Epidermal melanocyte (primary cell): ENCODE data around the gene CRADD.
"Not testable (repeated sequence)": the region's sequence is repeated elsewhere in the genome, so short reads cannot be mapped to it uniquely, and the experiment has no call there.

ENCODE experiments used
- DNase-seq: peaks from one replicate; pipeline ENCODE4 v3.0.0; 2011; ENCODE audit warnings: low spot score; ENCODE audit not compliant: insufficient read length

Gene CRADD

GRCh38 chr12:93868771-93869170 is 191.6 kb downstream of the CRADD start:
- no peak for DNase-seq

DNA sequence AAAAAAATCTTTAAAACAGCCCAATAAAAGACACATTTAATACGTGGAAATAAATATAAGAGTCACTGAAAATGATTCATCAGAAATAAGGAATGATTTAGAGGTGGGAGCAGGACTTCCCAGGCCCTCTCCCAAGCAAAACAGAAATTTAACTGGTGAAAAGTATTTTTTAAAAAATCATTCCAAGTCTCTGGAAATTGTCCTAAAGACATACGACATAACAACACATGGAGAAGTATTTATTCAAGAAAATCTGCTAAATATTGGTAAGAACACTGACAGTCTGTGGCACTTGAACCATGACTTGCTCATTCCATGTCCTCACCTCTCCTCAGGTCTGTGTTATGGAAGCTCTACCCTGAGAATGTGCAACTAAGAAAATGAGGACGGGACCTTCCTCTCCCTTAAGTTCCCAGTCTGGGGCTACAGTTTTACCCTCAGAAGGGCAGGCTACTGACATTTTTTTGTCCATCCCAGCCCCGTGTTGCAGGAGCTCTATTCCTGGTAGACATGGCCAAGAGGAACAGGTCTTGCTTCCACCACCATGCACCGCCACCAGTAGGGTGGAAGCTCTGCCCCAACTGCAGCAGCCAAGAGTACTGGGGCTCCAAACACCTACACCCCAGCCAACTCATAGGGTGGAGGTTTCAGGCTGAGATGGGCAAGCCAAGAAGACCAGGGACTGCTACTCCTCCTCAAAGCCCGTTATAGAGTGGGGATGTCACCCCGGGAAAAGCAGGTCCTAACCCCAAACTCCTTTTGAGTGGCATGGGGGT is 193.0 kb downstream of the CRADD start:
- no peak for DNase-seq

- DNase-seq = not testable (repeated sequence)
Measured at GRCh38 chr12:93871566-93871965, 194.4 kb downstream of the CRADD start.

DNA sequence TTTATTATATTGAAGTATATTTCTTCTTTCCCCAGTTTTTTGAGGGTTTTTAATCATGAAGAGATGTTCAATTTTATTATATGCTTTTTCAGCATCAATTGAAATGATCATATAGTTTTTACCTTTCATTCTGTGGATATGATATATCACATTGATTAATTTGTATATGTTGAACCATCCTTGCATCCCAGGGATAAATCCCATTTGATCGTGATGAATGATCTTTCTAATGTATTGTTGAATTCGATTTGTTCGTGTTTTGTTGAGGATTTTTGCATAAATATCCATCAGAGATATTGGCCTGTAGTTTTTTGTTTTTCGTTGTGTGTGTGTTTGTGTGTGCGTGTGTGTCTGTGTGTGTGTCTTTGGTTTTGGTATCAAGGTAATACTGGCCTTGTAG is 196.4 kb downstream of the CRADD start:
- DNase-seq = no peak

GRCh38 chr12:93875157-93875556 is 198.0 kb downstream of the CRADD start:
- no peak for DNase-seq

DNA sequence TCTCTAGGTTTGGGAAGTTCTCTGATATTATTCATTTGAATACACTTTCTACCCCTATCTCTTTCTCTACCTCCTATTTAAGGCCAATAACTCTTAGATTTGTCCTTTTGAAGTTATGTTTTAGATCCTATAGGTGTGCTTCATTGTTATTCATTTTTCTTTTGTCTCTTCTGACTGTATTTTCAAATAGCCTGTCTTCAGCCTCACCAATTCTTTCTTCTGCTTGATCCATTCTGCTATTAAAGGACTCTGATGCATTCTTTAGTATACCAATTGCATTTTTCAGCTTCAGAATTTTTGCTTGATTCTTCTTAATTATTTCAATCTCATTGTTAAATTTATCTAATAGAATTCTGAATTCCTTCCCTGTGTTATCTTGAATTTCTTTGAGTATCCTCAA is 199.2 kb downstream of the CRADD start:
- DNase-seq = no peak

DNA sequence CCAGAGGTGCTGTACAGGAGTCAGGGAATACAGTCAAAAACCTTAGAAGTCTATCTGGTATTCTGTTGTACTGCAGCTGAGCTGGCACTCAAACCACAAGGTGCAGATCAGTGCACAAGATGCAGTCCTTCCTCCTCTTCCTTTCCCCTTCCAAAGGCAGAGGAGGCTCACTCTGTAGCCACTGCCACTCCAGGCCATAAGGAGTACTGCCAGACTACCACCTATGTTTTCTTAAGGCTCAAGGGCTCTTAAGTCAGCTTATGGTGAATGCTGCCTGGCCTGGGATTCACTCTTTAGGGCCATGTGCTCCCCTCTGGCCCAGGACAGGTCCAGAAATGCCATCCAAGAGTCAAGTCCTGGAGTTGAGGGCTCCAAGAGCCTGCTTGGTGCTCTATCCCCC is 200.3 kb downstream of the CRADD start:
- DNase-seq = no peak

- no peak for DNase-seq
Measured at GRCh38 chr12:93879476-93880421, 202.6 kb downstream of the CRADD start.

DNA sequence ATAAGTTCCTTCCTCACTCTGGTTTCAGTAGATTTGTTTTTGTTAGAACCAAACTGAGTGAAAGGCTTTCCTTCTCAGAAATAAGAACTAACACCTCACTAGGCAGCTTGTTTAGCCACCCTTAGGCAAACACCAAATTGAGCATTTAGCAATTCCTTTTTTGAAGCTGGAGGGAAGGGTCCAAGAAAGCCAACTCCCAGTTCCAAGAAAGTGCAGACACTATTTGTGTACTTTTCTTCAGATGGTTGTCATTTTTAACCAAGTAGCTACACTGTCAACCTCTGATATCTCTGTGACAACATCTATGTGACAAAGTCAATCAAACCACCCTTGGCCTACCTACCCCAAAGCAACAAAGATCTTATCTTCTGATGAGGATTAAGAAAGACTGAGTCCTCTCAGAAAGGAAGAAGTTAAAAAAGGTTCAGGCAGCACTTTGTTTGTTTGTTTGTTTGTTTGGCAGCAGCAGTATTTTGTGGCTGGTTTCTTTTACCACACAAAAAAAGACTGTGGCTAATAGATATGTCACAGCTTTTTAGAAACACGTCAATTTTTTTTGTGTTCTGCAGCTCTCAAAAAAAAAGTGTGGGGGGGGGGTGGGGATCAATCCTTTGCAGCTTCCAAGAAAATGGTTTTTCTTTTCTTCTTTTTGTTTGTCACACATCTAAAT is 203.8 kb downstream of the CRADD start:
- DNase-seq = no peak

GRCh38 chr12:93882763-93883162 is 205.6 kb downstream of the CRADD start:
- DNase-seq = no peak

GRCh38 chr12:93883436-93884154 is 206.4 kb downstream of the CRADD start:
- no peak for DNase-seq

DNA sequence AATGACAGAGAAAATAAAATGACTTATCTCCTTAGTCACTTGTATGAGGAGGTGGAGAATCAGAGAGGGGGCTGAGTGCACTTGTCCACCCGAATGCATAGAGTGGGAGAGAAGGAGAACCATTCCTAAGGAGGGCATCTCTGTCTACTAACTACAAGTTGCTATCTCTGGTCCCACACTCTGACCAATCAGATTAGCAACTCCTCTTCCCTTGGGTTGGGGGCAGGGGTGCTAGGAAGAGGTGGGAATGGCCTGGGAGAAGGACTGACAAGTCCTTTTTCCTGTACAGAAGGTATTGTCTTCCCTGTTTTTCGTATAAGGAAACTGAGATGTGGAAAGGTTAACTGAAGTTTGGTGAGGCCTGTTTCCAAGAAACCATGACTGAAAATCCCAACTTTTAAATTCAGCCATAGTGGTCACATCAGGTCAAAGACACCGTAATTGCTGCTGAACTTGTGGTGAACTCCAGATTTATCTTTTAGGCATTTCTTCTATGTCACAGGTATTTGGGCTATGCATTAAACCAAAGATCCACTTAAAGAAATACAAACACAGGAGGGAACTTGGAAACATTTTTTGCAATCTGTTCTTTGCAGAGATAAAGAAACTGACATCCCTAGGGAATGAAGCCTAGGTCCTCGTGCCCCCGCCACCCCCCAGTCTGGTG is 207.8 kb downstream of the CRADD start:
- no peak for DNase-seq

- not testable (repeated sequence) for DNase-seq
Measured at GRCh38 chr12:93885973-93886532, 208.9 kb downstream of the CRADD start.

- no peak for DNase-seq
Measured at GRCh38 chr12:93886533-93887511, 209.6 kb downstream of the CRADD start.

- no peak for DNase-seq
Measured at GRCh38 chr12:93888964-93889363, 211.8 kb downstream of the CRADD start.

- DNase-seq = no peak
Measured at GRCh38 chr12:93889516-93890212, 212.5 kb downstream of the CRADD start.

DNA sequence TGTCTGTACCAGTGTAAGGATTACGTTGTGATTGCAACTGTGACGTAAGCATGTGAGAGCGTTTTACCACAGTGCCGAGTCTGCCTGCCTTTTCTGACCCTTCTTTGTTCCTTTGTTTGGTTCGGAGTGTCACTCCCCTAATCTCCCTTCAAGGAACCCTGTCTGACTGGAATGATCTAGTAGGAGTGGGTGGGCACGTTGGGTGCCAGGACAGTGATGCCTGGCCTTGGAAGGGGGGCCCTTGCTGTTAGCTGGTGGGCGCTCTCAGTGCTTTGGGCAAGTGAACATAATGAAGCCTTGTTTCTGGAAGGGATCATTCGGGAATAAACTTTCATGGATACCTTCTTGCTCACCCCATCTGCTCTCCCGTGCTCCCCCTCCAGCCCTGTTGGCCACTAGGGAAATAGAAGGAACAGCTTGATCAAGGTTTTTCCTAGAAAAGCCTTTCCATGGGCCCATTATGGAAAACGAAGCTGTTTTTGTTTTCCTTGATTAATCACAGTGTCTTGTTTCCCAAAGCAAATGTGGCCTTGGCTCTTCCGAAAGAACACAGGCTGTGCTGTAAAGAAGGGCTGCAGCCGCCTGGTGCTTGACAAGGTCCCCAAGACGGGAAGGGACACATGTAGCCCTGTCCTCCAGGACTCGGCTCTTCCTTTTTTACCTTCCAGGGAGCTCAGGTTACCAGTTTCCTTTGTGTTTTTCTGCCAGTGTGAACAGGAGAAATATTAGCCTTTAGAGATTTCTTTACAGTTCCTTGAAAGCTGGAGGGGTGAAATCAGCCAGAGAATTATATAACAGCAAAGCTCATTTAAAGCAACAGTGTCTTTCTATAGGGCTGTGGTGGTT is 215.5 kb downstream of the CRADD start:
- no peak for DNase-seq
